ENCODE results near the gene FXR2.

DNA sequence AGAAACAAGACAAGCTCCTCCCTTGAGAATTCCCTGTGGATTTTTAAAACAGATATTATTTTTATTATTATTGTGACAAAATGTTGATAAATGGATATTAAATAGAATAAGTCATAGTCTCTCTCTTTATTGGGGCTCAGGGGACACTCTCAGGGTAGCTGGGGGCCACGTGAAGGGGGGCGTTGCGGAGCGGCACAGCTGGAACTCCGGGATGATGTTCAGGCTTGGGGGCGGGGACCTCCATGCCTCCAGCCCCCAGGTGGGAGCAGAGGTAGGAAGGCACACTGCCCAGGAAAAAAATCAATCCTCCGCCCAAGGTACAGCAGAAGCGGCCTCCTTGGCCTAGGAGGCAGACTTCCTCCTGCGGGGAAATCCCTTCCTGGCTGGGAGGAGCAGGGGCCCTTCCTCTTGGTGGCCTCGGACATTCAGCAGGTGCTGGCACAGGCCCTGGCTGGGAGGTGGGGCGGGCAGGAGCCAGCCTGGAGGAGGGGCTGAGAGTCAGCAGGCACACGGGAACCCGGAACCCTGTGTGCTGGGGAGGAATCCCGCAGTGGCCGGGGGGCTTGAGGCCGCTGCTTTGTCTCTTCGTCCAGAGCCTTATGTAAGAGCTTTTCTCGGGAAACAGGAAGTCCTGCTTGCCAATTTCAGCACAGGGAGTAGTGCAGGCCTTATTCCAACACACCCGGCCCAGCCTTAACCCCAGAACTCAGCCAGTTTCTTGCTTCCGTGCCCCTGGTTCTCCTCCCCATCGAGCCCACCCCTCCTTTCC, 56.7 kb downstream of the FXR2 start:
- TF ChIP-seq POLR2A (IDR thresholded peaks at IDR 0.05) (peak; percentile 94), POLR2AphosphoS5 (IDR thresholded peaks at IDR 0.05) (peak; percentile 72 to 90 (median 90)), EP300 (IDR thresholded peaks at IDR 0.05; ENCODE audit: low read depth) (peak; percentile 14)
- TF ChIP-seq, protein P1, sequence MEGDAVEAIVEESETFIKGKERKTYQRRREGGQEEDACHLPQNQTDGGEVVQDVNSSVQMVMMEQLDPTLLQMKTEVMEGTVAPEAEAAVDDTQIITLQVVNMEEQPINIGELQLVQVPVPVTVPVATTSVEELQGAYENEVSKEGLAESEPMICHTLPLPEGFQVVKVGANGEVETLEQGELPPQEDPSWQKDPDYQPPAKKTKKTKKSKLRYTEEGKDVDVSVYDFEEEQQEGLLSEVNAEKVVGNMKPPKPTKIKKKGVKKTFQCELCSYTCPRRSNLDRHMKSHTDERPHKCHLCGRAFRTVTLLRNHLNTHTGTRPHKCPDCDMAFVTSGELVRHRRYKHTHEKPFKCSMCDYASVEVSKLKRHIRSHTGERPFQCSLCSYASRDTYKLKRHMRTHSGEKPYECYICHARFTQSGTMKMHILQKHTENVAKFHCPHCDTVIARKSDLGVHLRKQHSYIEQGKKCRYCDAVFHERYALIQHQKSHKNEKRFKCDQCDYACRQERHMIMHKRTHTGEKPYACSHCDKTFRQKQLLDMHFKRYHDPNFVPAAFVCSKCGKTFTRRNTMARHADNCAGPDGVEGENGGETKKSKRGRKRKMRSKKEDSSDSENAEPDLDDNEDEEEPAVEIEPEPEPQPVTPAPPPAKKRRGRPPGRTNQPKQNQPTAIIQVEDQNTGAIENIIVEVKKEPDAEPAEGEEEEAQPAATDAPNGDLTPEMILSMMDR (IDR thresholded peaks at IDR 0.05), result no peak

Measured in transverse colon (tissue), 4 donors.